GM12878 (cell line): ENCODE results near the gene ANO7.

Source experiments
- CREB1 ChIP-seq: IDR thresholded peaks from 2 replicates; pipeline ENCODE4 v1.6.1; 2012; ENCODE audit warnings: low read depth, mild to moderate bottlenecking, inconsistent platforms
- CTCF ChIP-seq, 3 experiments: IDR thresholded peaks in 2 of 3; conservative IDR thresholded peaks in 1 of 3; 2 replicates each; pipeline ENCODE4 v1.5.1; 2011; ENCODE audit warnings: low read depth in 3 of 3, low read length in 3 of 3, mild to moderate bottlenecking in 3 of 3, control low read depth in 2 of 3, moderate library complexity in 2 of 3, inconsistent platforms in 1 of 3, mixed read lengths in 1 of 3; ENCODE audit not compliant: control insufficient read depth in 2 of 3, insufficient read depth in 1 of 3; ENCODE audit errors: extremely low read depth in 1 of 3
- MYC ChIP-seq: IDR thresholded peaks from 2 replicates; pipeline ENCODE4 v1.6.1; 2011; ENCODE audit warnings: mild to moderate bottlenecking, low read length, moderate library complexity, inconsistent platforms; ENCODE audit not compliant: insufficient read depth, insufficient replicate concordance, insufficient read length, severe bottlenecking
- PBX3 ChIP-seq: IDR thresholded peaks from 2 replicates; pipeline ENCODE4 v1.6.1; 2011; ENCODE audit warnings: mild to moderate bottlenecking, low read depth, low read length, moderate library complexity; ENCODE audit not compliant: insufficient replicate concordance
- SIX5 ChIP-seq: IDR thresholded peaks from 2 replicates; pipeline ENCODE4 v1.6.1; 2011; ENCODE audit warnings: mild to moderate bottlenecking, low read depth, low read length, moderate library complexity; ENCODE audit not compliant: severe bottlenecking

GRCh38 chr2:241146286-241146685, 42.2 kb upstream of the ANO7 start:
- TF ChIP-seq PBX3 (no peak), MYC (no peak), CTCF (IDR thresholded peaks at IDR 0.05 in 2 of 3, conservative IDR thresholded peaks at IDR 0.05 in 1 of 3; ENCODE audit: control insufficient read depth in 2 of 3, extremely low read depth in 1 of 3, insufficient read depth in 1 of 3, low read depth in 3 of 3, low read length in 3 of 3) (no peak), CREB1 (no peak), SIX5 (no peak)
